ENCODE measurements around the gene POU6F1.

- no peak for TF ChIP-seq MXI1 (conservative IDR thresholded peaks at IDR 0.05; ENCODE audit: poor library complexity, severe bottlenecking)
- TF ChIP-seq EZH2 (IDR thresholded peaks at IDR 0.05; ENCODE audit: borderline replicate concordance, insufficient read depth, low read length, poor library complexity, severe bottlenecking) = no peak
- TF ChIP-seq RAD21 (conservative IDR thresholded peaks at IDR 0.05) = no peak
- no peak for TF ChIP-seq CTCF (IDR thresholded peaks at IDR 0.05; ENCODE audit: poor library complexity, severe bottlenecking)
- no peak for TF ChIP-seq TAF1 (IDR thresholded peaks at IDR 0.05; ENCODE audit: low read depth)
These were observed 6.8 kb upstream of the POU6F1 start for GRCh38 chr12:51224625-51225024.

Measured in neural cell (in vitro differentiated cells).